HG03103 (cell line): ENCODE data around the gene ULBP3.
"Not testable (repeated sequence)": the region's sequence is repeated elsewhere in the genome, so short reads cannot be mapped to it uniquely, and the experiment has no call there.

ENCODE experiments used
- ATAC-seq: cut with Tn5 transposase; IDR thresholded peaks from one replicate; pipeline ENCODE4 v1.9.1; 2021; ENCODE audit warnings: low read depth; ENCODE audit not compliant: unreplicated experiment

The ULBP3 gene

DNA sequence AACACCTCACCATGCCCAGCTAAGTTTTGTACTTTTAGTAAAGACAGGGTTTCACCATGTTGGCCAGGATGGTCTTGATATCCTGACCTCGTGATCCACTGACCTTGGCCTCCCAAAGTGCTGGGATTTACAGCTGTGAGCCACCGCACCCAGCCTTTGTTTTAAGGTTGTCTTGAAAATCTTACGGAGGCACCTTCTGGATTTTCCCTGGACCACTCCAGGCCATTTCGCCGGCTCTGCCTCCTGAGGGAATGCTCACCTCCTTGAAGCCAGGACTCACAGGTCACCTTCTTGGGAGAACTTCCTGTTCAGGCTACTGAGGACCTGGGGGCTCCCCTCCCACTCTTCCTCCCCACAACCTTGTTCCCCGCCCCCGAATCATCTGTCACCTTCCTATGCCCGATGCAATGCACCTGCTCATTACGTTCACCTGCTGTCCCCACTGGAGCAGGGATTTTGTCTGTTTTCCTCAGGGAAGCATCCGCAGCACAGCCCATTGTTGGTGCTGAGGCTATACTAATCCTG is 24.2 kb downstream of the ULBP3 start:
- no peak for ATAC-seq

DNA sequence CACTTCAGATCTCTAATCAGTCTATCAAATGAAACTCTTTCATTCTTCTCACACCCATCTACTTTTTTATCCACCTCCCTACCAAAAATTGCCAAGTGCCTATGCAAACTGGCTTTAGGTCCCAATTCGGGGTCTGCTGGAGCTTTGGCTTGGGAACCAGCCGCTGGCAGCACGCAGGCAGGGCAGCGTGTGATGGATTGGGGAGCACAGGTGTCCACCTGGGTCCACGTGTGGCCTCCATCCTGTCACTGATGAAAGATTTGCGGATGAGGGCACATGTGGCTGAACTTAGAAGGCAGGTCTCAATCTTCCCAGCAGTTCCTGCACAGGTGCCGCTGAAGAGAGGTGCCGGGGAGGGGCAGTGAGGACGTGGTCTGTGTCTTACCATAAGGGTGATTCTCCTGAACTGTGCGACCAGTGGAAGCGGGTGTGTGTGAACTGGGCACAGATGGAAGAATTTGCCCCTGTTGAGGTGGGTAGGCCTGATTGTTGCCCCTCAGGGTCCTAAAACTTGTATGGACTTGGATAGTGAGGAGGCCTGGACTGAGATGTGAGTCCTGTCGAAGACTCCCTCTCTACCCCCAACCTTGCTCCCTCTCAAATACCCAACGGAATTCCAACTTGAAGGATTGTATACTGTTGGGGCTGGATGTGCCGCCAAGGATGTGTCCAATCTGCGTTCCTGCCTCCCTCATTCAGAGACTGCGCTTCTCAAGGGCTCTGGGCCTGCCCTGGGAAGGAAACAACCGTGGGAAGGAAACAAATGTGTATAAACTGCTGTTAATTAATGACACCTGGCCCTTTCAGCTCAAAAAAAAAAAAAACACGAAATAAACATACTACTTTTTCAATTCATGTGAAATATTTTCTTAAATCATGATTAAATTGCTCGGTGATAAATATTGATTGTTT is 25.2 kb downstream of the ULBP3 start:
- ATAC-seq, result no peak

DNA sequence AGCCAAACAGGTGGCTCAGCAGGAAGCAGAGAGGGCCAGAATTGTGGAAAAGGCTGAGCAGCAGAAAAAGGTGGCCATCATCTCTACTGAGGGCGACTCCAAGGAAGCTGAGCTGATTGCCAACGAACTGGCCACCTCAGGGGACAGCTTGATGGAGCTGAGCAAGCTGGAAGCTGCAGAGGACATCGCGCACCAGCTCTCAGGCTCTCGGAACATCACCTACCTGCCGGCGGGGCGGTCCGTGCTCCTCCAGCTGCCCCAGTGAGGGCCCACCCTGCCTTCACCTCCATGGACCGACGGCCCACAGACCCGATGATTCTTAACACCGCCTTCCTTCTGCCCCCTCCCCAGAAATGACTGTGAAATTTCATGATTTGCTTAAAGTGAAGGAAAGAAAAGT is 25.8 kb downstream of the ULBP3 start:
- ATAC-seq, result no peak

DNA sequence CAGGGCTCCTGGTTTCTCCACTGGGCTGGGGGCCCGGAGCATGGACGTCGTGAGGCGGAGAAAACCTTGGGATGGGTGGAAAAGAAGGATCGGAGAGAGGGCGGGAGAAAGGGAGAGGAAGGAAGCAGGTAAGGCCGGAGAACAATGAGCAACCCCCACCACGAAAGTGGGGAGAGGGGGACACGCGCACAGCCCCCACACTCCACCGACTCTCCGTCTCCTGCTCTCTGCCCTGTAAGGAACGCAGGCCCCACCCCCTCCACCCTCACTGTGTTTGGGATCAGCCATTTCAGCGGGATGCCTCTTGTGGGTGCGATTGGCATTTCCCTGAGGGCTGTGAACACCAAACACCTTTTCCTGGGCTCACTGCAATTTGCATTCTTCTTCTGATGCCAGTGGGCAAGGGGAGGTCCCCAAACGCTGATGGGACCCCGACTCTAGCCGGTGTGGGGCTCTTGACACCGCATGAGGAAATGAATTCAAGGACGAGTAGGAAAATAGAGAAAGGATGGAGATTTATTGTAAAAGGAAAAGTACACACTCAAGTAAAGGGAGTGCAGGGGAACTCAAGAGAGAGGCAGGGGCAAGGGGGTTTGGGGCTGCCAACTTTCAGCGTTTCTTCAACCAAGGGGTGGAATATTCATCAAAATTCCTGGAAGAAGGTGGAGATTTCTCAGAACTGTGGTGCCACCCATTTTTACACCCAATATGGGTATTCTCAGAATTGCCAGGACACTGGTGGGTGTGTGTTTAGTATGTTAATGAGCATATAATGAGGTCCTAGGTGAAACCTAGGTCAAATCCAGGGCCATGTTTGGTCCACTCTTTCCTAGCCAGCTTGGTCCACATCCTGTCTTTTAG is 30.5 kb downstream of the ULBP3 start:
- ATAC-seq, result no peak

DNA sequence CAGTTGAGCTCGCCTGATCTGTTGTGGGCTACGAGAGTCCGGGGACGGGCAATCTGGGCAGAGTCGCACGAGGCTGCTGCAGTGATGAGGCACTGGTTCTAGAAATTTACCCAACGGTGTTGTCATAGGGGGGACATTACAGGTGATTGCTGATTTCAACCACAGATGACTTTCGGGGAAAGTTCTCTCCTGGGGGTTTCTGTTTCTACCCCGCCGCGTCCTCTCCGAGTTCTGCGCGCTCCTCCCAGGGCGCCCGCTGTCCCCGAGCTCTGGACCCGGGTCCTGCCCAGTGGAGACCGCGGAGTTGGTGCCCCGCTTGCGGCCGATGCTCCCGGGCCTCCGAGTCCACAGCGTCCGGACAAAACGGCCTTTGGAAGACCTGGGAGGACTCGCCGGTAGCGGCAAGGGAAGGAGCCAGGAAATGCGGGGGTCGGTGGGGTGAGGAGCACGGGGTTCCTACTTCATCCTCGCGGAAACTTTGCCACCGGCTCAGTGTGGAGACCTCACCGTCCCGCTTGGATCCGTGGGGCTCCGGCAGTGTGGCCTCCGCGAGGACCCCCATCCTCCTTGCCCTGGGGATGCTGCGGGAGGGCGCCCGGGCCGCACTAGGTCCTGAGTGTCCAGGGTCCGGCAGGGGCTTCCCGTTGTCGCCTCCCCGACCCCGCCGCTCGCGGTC is 31.3 kb downstream of the ULBP3 start:
- ATAC-seq, result no peak

DNA sequence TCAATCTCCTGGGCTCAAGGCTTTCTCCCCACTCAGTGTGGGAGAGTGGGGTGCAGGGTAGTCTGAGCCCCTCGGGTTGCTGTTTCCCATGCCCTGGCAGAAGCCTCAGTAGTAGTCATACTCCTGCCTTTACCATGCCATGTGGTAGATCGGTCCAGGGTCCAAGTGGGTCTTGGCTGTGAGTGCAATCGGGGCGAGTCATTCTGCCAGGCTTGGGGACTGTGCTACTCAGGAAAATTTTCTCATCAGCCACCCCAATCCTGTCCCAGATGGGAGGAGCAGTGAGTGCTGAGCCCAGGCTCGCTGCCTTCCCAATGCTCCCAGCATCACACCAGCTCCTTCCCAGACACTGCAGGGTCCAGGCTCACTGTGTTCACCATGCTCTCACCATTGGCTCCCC is 32.8 kb downstream of the ULBP3 start:
- no peak for ATAC-seq

DNA sequence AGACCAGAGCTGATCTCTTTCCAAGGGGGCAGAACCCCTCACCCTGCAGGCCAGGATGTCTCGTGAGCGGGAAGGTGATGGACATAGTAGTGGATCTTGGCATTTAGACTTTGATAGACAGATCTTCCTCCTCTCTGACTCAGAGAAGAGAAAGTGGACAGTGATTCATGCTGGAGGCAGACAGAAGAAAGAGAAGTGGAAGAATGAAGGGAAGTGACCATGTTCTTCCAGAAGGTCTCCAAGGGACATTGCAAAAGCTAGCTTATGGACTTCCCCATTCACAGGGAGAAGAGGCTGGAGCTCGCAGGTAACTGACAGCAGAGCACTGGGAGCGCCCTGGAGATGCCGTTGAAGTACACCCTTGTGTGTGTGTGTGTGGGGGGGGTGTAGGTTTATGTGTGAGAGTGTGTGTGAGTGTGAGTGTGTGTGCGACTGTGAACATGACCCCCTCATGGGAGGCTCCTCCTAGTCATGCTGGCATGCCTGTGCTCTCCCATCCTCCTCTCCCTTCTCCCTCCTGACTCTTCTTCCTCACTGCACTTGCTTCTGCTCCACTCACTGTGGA is 35.6 kb downstream of the ULBP3 start:
- no peak for ATAC-seq

DNA sequence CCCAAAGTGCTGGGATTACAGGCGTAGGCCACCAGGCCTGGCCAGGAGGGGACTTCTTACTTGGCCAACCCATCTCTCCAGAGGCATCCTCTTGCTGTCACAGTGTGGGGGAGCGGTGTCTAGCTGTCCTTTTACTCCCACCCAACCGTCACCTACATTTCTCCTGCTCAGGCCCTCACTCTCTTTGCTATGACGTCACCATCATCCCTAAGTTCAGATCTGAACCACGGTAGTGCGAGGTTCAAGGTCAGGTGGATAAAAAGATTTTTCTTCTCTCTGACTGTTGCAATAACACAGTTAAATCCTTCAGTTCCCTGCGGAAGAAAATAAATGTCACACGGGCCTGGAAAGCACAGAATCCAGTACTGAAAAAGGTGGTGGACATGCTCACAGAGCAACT is 36.3 kb downstream of the ULBP3 start:
- no peak for ATAC-seq

DNA sequence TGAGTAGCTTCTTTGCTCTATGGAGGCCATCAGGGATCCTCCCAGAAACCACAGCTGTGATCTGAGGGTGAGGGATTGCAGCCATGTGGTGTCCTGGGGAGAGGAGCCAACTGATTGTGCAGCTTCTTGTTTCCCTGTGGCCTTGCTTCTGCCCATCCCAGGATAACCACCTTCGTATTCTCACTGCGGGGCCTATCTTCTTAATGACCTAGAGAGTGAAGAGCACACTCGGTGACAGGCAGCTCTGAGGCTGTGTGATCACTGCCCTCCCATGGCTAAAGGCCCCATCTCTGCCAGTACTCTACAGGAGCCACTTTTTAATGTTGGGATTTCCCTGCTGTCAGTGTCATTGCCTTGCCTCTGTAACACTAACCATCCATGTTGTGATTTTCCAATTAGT is 38.3 kb downstream of the ULBP3 start:
- no peak for ATAC-seq

DNA sequence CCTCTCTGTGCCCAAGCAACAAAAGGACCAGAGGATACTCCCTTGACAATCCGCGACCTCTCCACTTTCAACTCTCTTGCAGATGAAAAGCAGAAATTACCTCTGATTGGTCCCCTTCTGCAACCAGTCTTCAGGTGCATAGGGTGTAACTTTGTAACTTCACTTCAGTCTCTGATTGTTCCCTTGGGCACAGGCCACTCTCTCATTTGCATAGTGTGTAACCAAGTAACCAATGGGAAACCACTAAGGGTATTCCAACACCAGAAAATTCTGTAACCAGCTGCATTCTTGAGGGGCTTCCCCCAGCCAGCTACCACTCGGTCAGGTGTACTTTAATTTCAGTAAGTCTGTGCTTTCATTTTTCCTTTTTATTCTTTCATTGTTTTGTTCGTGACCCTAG is 39.2 kb downstream of the ULBP3 start:
- ATAC-seq, result no peak

DNA sequence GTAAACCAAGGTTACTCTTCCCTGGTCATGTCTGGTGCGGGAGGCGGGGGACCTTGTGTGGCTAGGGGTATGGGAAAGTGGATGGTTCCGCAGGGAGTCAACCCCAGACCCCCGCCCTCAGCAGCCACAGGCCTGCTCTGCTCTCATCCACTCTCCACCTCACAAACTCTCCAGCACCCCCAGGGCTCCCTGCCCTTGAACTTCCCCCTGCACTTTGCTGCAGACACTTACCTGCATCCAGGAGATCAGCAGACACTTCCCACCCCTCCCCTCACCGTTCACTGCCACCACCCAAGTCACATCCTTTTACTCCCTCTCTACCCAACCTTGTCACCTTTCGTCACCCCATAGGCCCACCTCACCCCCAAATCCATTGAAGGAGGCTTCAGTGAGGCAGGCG is 39.6 kb downstream of the ULBP3 start:
- ATAC-seq, result no peak

DNA sequence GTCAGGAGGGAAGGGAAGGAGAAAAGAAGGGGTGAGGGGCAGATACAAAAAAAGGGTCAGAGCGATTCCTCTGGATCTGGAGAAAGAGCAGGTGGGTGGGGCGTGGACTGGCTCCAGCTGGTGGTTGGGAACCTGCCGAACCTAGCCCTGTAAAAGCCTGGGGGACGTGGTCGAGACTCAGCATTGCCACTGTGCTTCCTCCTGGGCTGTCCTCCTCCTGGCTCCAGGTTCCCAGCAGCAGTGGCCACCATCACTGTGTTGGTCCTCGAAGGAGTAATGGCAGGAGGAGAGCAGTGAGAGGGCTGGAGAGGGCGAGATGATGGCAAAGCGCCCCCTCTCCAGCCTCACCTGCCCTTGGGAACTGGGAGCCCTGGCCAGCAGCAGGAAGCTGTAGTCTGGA is 40.1 kb downstream of the ULBP3 start:
- ATAC-seq, result no peak

DNA sequence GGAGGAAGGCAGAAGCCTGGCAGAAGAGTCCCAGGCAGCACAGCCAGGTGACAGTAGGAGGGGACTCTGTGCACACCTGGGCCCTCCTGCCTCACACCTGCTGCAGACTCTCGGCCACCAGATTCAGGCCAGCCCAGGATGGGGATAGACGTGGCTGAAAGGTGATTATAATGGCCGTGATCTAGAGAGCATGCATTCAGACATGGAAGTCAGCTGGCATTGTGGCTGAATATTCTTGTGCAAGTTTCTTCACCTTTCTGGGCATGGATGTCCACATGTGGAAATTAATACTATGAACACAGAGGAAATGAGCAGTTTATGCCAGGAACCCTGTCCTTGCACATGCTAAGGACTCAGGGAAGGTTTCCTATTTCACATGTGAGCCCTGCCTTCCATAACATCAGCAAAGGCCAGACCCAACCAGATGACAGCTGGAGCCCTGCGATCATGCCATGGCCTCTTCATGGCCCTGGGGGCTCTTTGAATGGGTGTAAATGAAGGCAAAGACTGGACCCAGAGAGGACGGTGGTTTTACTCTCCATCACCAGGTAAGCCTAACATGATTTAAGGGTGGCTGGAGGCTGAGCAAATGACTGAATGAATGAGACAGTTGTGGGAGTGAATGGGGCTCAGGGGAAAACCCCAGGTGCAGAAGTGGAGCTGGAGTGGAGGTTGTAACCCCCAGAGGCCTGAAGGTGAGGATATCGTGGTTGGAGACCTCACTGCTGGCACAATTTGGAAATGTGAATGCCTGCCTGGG is 40.9 kb downstream of the ULBP3 start:
- no peak for ATAC-seq

DNA sequence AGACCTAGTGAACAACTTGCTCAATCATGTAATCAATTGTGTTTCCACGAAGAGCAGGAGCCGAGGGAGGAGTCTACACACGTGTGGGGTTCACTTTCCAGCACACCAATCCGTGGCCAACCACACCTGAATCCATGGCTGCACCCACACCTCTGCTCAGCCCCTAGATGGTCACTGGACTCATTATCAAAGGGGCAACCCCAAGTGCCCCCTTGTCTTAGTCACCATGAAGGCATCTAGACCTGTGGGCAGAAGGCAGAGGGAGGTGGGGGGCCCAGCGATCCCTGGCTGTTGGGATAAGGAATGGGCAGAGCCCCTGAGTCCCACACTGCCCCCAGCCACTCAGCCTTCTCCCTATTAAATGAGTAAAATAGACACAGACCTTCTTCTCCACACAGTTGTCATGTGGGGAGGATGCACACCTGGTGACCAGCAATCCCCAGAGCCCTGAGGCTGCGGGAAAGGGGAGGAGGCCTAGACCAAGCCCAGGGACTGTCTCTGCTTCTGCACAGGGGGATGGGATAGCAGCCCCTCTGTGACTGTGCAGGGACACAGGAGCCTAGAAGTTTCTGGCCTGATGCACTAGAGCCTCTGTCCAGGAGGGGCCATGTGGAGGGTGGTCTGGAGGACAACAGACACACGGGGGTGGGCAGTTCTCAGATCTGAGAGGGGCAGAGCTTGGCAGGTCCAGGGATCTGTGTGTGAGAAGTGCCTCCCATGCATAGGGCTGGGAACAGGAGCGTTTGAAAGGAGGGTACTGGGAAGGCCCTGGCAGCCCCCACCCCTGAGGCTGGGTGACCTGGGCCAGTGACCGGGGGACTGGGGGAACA is 41.7 kb downstream of the ULBP3 start:
- ATAC-seq, result no peak

DNA sequence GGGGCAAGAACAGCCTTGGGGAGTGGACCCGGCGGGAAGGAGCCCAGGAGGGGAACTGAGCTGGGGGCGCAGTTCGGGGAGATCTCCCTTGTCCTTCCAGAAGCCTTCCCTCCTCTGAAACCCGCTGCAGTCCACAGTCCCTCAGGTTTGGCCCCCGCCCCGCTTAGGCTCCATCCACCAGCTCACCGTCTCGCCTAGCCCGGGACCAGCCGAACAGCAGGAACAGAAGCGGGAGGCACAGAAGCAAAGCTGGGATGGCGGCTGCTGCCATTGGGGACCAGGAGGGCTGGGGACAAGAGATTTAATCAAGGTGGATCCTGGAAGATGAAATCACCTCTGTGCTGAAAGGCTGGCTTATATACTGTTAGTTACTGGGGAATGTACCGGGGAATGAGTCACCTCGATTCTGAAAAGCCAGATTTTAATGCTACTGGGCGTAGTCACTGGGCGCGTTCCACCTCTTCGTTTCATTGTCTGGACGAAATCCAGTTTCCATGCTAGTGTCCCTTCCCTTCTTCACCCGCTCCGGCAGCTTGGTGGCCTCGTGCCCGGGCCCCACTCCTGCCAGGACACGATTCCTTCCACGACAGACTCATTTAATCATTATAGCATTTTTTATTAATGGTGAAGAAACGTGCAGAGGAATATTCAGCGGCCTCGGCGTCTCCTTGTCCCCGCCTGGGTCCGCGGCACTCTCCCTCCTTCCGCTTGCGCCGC is 43.6 kb downstream of the ULBP3 start, which contains the start of gene RAET1L:
TSS of gene RAET1L (minus strand) at position 332 of the 717 bp plus-strand sequence. CDS start at position 271, 61 bp downstream.
- ATAC-seq, result no peak

DNA sequence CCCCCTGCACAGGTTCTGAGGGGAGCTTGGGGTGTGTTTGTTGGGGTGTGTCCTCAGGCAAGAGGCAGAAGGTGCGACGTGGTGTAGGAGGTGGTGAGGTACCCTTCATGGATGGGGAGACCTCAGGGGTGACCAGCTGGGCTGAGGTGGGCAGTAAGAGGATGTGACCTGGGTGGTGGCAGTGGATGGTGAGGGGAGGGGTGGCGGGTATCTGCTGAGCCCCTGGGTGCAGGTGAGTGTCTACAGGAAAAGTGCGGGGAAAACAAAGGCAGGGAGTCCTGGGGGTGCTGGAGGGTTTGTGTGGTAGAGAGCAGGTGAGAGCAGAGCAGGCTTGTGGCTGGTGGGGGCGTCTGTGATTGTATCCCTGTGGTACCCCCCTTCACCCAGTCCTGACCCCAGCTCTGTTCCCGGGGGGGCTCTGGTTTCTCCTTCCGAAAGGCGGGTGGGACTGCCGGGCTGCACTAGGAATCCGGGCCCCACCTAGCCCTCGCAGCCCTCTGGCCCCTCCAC is 44.2 kb downstream of the ULBP3 start:
- no peak for ATAC-seq

DNA sequence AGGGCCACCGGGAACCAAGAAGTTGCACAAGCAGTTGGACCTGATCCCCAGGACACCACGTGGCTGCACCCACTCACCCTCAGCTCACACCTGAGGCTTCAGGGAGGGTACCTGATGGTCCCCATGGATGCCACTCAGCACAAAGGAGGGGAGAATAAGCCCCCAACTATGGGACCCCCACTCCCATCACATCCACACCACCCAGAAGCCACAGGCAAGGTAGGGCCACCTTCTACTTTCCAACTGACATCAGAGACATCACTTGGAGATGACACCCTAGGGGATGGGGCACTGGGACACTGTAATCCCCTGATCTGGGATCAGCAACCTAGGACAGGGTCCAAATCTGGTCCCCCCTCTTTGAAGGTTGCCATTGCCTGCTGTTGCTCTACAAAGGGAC is 44.9 kb downstream of the ULBP3 start:
- not testable (repeated sequence) for ATAC-seq

DNA sequence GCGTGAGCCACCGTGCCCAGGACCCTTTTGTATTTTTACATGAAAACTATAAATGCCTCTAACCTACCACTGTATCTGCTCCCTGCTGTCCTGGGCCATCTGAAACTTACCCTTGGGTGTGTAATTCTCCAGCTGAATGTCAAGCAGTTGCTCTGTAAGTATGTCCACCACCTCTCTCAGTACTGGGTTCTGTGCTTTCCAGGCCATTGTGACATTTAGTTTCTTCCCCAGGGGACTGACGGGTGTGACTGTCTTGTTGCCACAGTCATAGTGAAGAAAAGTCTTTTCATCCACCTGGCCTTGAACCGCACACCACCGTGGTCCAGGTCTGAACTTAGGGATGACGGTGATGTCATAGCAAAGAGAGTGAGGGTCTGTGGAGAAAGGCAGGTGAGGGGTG is 47.1 kb downstream of the ULBP3 start:
- ATAC-seq, result not testable (repeated sequence)
